ENCODE measurements around the gene SPATA32.

SPATA32 gene

GRCh38 chr17:45235416-45236281, 26.2 kb downstream of the SPATA32 start (continued):
- TF ChIP-seq YY2 (tag by site-specific recombination; IDR thresholded peaks at IDR 0.05) (no peak), CTCF (tag by site-specific recombination; IDR thresholded peaks at IDR 0.05) (peak; percentile 66), ZNF157 (tag by site-specific recombination; IDR thresholded peaks at IDR 0.05) (no peak), ZNF791 (tag by site-specific recombination; IDR thresholded peaks at IDR 0.05) (no peak), ZNF837 (tag by site-specific recombination; IDR thresholded peaks at IDR 0.05) (no peak), GLI4 (tag by site-specific recombination; IDR thresholded peaks at IDR 0.05) (no peak), ZNF146 (tag by site-specific recombination; IDR thresholded peaks at IDR 0.05) (no peak), ZBTB44 (tag by site-specific recombination; IDR thresholded peaks at IDR 0.05) (no peak), REPIN1 (tag by site-specific recombination; IDR thresholded peaks at IDR 0.05; ENCODE audit: low read depth) (0 out of 2 replicates have a peak, but pooled peaks have one; percentile 7), PATZ1 (tag by site-specific recombination; IDR thresholded peaks at IDR 0.05) (no peak), ZNF133 (tag by site-specific recombination; IDR thresholded peaks at IDR 0.05) (no peak), ZBTB17 (tag by site-specific recombination; IDR thresholded peaks at IDR 0.05) (0 out of 2 replicates have a peak, but pooled peaks have one; percentile 15), ZNF654 (tag by site-specific recombination; IDR thresholded peaks at IDR 0.05; ENCODE audit: low read depth) (peak; percentile 44), ZNF776 (tag by site-specific recombination; IDR thresholded peaks at IDR 0.05; ENCODE audit: borderline replicate concordance) (no peak), RBAK (tag by site-specific recombination; IDR thresholded peaks at IDR 0.05) (no peak), EGR2 (tag by site-specific recombination; IDR thresholded peaks at IDR 0.05; ENCODE audit: low read depth) (no peak), ZNF433 (tag by site-specific recombination; IDR thresholded peaks at IDR 0.05; ENCODE audit: low read depth) (no peak), ZNF677 (tag by site-specific recombination; IDR thresholded peaks at IDR 0.05) (no peak), ZNF366 (tag by site-specific recombination; conservative IDR thresholded peaks at IDR 0.05) (no peak), ZBTB7A (tag by site-specific recombination; IDR thresholded peaks at IDR 0.05; ENCODE audit: low read depth) (no peak)

GRCh38 chr17:45234641-45235415, 27.1 kb downstream of the SPATA32 start:
- Histone ChIP-seq H3K27ac (ENCODE audit: extremely low read depth, low read depth, low read length) (no peak overlapping the region), H3K36me3 (ENCODE audit: control insufficient read depth in 2 of 2, insufficient read depth in 1 of 2, low read length in 2 of 2) (no peaks in the 10 kb centered on the region), H3K4me3 (ENCODE audit: low read depth, low read length) (no peak overlapping the region), H3K9me3 (ENCODE audit: control insufficient read depth, insufficient read depth, low read depth, low read length) (no peaks in the 10 kb centered on the region), H3K4me1 (ENCODE audit: control insufficient read depth, insufficient read depth, low read length) (no peaks in the 10 kb centered on the region)
- CTCF ChIA-PET: interaction anchor here (0.5 to 11.7 kb wide), 38 partner anchors 8 to 892 kb away, joined by 3 to 192 read pairs (median 6); partner anchors contain the start of genes ACBD4, FMNL1 and HEXIM1
- POLR2A ChIA-PET: interaction anchor here (1.5 kb wide), 1 partner anchor 16 kb away, joined by 4 read pairs; no protein-coding TSS in a partner anchor
- TF ChIP-seq ZNF792 (tag by site-specific recombination; IDR thresholded peaks at IDR 0.05): no peak
- TF ChIP-seq ZNF513 (tag by site-specific recombination; IDR thresholded peaks at IDR 0.05): no peak
- TF ChIP-seq ZNF16 (tag by site-specific recombination; IDR thresholded peaks at IDR 0.05; ENCODE audit: low read depth): no peak
- no peak for TF ChIP-seq ZNF747 (tag by site-specific recombination; IDR thresholded peaks at IDR 0.05)
- no peak for TF ChIP-seq ZNF404 (tag by site-specific recombination; IDR thresholded peaks at IDR 0.05)
- TF ChIP-seq ZSCAN23 (tag by site-specific recombination; IDR thresholded peaks at IDR 0.05): no peak
- TF ChIP-seq ZNF558 (tag by site-specific recombination; IDR thresholded peaks at IDR 0.05): no peak
- TF ChIP-seq ZBTB17 (tag by site-specific recombination; IDR thresholded peaks at IDR 0.05): peak; percentile 38; the same call in 1 of the 2 replicates
- no peak for TF ChIP-seq ZNF837 (tag by site-specific recombination; IDR thresholded peaks at IDR 0.05)
- TF ChIP-seq ELK4 (IDR thresholded peaks at IDR 0.05; ENCODE audit: borderline replicate concordance, low read depth, low read length): no peak

Data from HEK293 (cell line).